ENCODE results near the gene FBXO41.
A peak's percentile ranks its signal among the peaks of the same experiment; 100 is the strongest.

Gene FBXO41

GRCh38 chr2:73235315-73236028, 48.8 kb downstream of the FBXO41 start:
- POLR2A ChIA-PET, result interaction anchor here (1.4 kb wide), 1 partner anchor 9 kb away, joined by 3 read pairs; no protein-coding TSS in a partner anchor
- Histone ChIP-seq H3K36me3 (ENCODE audit: control insufficient read depth in 4 of 4, insufficient read depth in 4 of 4, low read length in 3 of 4) (peaks cover 12 to 41% (median 15%) of the 10 kb centered on the region in 4 experiments), H3K4me1 (ENCODE audit: control extremely low read depth in 1 of 4, control insufficient read depth in 4 of 4, insufficient read depth in 4 of 4, low read length in 3 of 4) (peaks cover 16 to 38% (median 27%) of the 10 kb centered on the region in 4 experiments), H3K9me3 (ENCODE audit: control extremely low read depth in 1 of 5, control insufficient read depth in 4 of 5, insufficient read depth in 2 of 5, low read depth in 1 of 5, low read length in 4 of 5) (no peaks in the 10 kb centered on the region), H3K4me3 (ENCODE audit: control insufficient read depth in 1 of 7, extremely low read depth in 1 of 7, insufficient read depth in 4 of 7, low read depth in 2 of 7, low read length in 6 of 7) (peak overlapping the region; percentile 77 to 96 (median 92)), H3K27me3 (replicated peaks in 2 of 5; ENCODE audit: control insufficient read depth in 4 of 5, insufficient read depth in 5 of 5, low read length in 4 of 5) (no peaks in the 10 kb centered on the region), H3K27ac (ENCODE audit: insufficient read depth in 1 of 2, low read depth in 1 of 2, low read length in 2 of 2, poor library complexity in 1 of 2, severe bottlenecking in 2 of 2) (peak overlapping the region; percentile 91 to 96)
- CTCF ChIA-PET, result interaction anchor here (1.3 to 4.0 kb wide), 4 partner anchors 9 to 54 kb away, joined by 3 to 21 read pairs (median 5); no protein-coding TSS in a partner anchor
- 68% methylated on average over 11 of the region's 11 CpGs for WGBS (ENCODE audit: insufficient coverage)
- no peak for DNase-seq

DNA sequence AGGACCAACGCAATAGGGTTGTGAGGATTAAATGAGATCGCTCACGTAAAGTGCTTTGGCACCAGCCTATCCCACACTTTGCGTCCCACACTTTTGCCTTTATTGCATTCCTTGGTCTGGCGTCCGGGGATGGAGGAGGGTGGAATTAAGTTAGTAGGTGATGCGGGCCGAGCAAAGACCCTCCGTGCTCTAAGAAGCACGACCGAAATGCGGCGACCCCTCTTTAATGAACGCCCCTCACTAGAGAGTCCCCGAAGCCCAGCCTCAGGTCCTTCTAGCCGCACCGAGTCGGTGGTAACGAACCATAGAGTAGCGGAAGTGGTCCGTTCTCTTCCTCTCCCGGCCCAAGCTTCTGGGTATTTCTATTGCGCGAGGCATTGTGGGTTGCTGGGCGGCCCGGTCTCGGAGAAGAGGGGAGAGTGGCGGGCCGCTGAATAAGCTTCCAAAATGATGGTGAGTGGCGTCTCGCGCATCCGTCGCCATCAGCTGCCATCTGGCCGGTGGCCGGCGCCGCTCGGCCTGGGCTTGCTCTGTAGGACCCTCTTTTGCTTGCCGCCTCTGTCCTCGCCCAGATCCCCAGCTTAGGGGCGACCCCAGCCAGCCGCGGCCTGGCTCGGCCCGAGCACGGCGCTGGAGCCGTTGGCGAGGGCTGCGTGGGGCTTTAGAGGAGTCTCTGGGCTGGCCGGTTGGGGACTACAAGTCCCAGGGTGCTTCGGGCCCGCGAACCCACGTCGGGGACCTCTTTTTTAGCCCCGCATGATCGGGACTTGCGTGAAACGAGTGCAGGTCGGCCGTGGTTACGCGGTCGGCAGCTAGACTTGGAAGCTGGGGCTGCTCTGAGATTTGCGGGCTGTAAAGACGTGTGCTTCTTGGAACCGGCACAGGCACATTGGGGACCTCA, 50.1 kb downstream of the FBXO41 start, which contains the start of gene CCT7:
Gene CCT7, plus strand, starts transcription at position 377 of the 901 bp plus-strand sequence. Its CDS starts 71 bp downstream, at position 448.
- peak within 1 kb of the TSS; percentile 77 to 96 (median 92) for H3K4me3 ChIP-seq (ENCODE audit: control insufficient read depth in 1 of 7, extremely low read depth in 1 of 7, insufficient read depth in 4 of 7, low read depth in 2 of 7, low read length in 6 of 7)
- H3K27me3 ChIP-seq (replicated peaks in 2 of 5; ENCODE audit: control insufficient read depth in 4 of 5, insufficient read depth in 5 of 5, low read length in 4 of 5), result no peaks in the 10 kb centered on the region
- H3K36me3 ChIP-seq (ENCODE audit: control insufficient read depth in 4 of 4, insufficient read depth in 4 of 4, low read length in 3 of 4), result peaks cover 7 to 35% (median 11%) of the 10 kb centered on the region in 4 experiments
- CTCF ChIA-PET, result interaction anchor here (1.4 to 4.0 kb wide), 8 partner anchors 9 to 57 kb away, joined by 3 to 21 read pairs (median 6); no protein-coding TSS in a partner anchor
- peak within 1 kb of the TSS; percentile 91 to 96 for H3K27ac ChIP-seq (ENCODE audit: insufficient read depth in 1 of 2, low read depth in 1 of 2, low read length in 2 of 2, poor library complexity in 1 of 2, severe bottlenecking in 2 of 2)
- 0% methylated on average over 55 of the region's 69 CpGs for WGBS (ENCODE audit: insufficient coverage)
- DNase-seq, result peak; percentile 93 to 97 (median 96)
- POLR2A ChIA-PET, result interaction anchor here (0.6 to 1.7 kb wide), 8 partner anchors 12 to 664 kb away, joined by 3 to 7 read pairs (median 3); partner anchors contain the start of genes EGR4 and FBXO41
- H3K9me3 ChIP-seq (ENCODE audit: control extremely low read depth in 1 of 5, control insufficient read depth in 4 of 5, insufficient read depth in 2 of 5, low read depth in 1 of 5, low read length in 4 of 5), result no peaks in the 10 kb centered on the region
- H3K4me1 ChIP-seq (ENCODE audit: control extremely low read depth in 1 of 4, control insufficient read depth in 4 of 4, insufficient read depth in 4 of 4, low read length in 3 of 4), result peaks cover 16 to 38% (median 27%) of the 10 kb centered on the region in 4 experiments

DNA sequence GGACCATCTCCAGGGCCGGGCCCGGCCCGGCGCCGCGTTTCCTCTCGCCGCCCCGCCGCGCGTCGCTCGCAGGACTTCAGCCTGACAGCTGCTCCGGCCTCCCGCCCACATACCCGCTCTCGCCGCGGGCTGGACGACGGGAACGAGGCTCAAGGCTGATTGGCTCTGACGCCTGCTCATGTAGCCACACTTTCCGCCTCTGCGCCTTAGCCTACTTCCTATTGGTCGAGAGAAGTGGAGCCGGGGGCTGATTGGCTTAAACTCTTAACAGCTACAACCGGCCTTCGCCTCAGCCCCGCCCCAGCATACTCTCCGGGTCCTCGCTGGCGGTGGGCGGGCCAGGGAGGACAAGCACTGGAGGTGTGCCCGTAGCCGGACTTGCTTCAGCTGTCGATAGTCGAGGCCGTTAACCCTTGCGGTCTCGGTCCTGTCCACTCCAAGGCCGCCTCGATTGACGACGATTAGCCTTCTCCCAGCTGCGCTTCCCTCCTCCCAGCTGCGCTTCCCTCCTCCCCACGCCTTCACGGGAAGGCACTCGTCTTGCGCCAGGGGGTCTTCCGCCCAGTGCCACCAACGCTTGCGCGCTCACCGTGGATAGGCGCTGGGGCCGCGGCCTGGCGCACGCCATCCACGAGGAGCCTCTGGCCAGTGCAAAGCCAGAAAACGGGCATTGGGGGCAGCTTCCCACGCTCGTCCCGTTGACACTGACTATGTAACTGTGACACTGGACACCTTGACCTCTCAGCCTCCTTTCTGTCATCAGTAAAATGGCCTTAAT, 50.9 kb downstream of the FBXO41 start, which contains the start of gene PRADC1:
Gene PRADC1, minus strand, starts transcription at position 86 of the 778 bp plus-strand sequence. Its CDS starts 79 bp downstream, at position 7.
- no peaks in the 10 kb centered on the region for H3K27me3 ChIP-seq (replicated peaks in 2 of 5; ENCODE audit: control insufficient read depth in 4 of 5, insufficient read depth in 5 of 5, low read length in 4 of 5)

DNA sequence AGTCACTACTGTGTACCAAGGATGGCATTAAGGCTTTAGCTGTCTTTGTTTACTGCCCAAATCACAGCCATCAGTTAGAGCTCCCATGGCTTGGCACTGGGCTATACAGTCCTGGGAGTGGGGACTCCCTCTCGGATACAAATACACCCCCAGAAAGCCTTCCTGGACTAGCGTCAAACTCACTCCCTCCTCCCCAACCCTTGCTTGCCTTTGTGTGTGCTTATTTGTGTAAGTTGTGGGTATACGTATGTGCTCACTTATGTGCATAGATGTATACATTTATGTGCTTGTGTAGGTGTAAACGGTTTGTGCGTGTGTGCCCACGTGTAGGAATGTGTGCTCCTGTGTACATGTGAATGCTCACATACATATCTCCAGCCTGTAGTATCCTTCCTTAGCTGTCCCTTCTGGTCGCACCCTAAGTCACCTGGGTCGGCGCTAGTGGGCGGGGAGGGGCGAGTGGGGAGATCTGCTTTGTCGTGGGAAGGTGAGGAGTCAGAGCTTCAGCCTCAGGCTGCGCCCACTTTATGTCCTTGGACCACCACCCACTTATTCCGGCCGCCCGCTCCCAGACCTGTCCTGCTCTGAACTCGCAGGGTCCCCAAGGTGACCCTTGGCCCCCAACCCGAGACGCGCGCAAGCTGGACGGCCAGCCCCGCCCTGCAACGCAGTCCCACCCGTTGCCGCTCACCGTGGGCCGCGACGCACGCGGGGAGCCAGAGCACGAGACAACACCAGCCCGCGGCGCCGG, 51.7 kb downstream of the FBXO41 start:
- WGBS (ENCODE audit: insufficient coverage), result 0% methylated on average over 19 of the region's 37 CpGs
- CTCF ChIA-PET, result interaction anchor here (0.9 to 4.0 kb wide), 11 partner anchors 10 to 57 kb away, joined by 3 to 21 read pairs (median 5); no protein-coding TSS in a partner anchor
- H3K27ac ChIP-seq (ENCODE audit: insufficient read depth in 1 of 2, low read depth in 1 of 2, low read length in 2 of 2, poor library complexity in 1 of 2, severe bottlenecking in 2 of 2), result peak overlapping the region; percentile 0 to 7
- peak; percentile 31 to 62 (median 45) for DNase-seq
- peak overlapping the region; percentile 77 to 96 (median 92) for H3K4me3 ChIP-seq (ENCODE audit: control insufficient read depth in 1 of 7, extremely low read depth in 1 of 7, insufficient read depth in 4 of 7, low read depth in 2 of 7, low read length in 6 of 7)
- POLR2A ChIA-PET, result interaction anchor here (0.8 to 1.7 kb wide), 2 partner anchors 13 to 58 kb away, joined by 3 to 6 read pairs; no protein-coding TSS in a partner anchor
- H3K27me3 ChIP-seq (replicated peaks in 2 of 5; ENCODE audit: control insufficient read depth in 4 of 5, insufficient read depth in 5 of 5, low read length in 4 of 5), result no peaks in the 10 kb centered on the region
- H3K9me3 ChIP-seq (ENCODE audit: control extremely low read depth in 1 of 5, control insufficient read depth in 4 of 5, insufficient read depth in 2 of 5, low read depth in 1 of 5, low read length in 4 of 5), result no peaks in the 10 kb centered on the region
- peaks cover 3 to 38% (median 12%) of the 10 kb centered on the region in 4 experiments for H3K36me3 ChIP-seq (ENCODE audit: control insufficient read depth in 4 of 4, insufficient read depth in 4 of 4, low read length in 3 of 4)
- peaks cover 16 to 38% (median 27%) of the 10 kb centered on the region in 4 experiments for H3K4me1 ChIP-seq (ENCODE audit: control extremely low read depth in 1 of 4, control insufficient read depth in 4 of 4, insufficient read depth in 4 of 4, low read length in 3 of 4)

More for the DNA sequence above, 50.9 kb downstream of the FBXO41 start, which contains the start of gene PRADC1:
- under 1% methylated on average over 63 of the region's 67 CpGs for WGBS (ENCODE audit: insufficient coverage)
- DNase-seq, result peak; percentile 99
- H3K4me3 ChIP-seq (ENCODE audit: control insufficient read depth in 1 of 7, extremely low read depth in 1 of 7, insufficient read depth in 4 of 7, low read depth in 2 of 7, low read length in 6 of 7), result peak within 1 kb of the TSS; percentile 77 to 96 (median 92)
- POLR2A ChIA-PET, result interaction anchor here (0.8 to 1.7 kb wide), 7 partner anchors 12 to 60 kb away, joined by 3 to 6 read pairs (median 3); partner anchors contain the start of genes EGR4 and FBXO41
- CTCF ChIA-PET, result interaction anchor here (0.9 to 4.0 kb wide), 12 partner anchors 10 to 56 kb away, joined by 3 to 21 read pairs (median 5); no protein-coding TSS in a partner anchor
- H3K4me1 ChIP-seq (ENCODE audit: control extremely low read depth in 1 of 4, control insufficient read depth in 4 of 4, insufficient read depth in 4 of 4, low read length in 3 of 4), result peaks cover 16 to 38% (median 27%) of the 10 kb centered on the region in 4 experiments
- H3K9me3 ChIP-seq (ENCODE audit: control extremely low read depth in 1 of 5, control insufficient read depth in 4 of 5, insufficient read depth in 2 of 5, low read depth in 1 of 5, low read length in 4 of 5), result no peaks in the 10 kb centered on the region
- H3K36me3 ChIP-seq (ENCODE audit: control insufficient read depth in 4 of 4, insufficient read depth in 4 of 4, low read length in 3 of 4), result peaks cover 4 to 34% (median 8%) of the 10 kb centered on the region in 4 experiments
- peak within 1 kb of the TSS; percentile 91 to 96 for H3K27ac ChIP-seq (ENCODE audit: insufficient read depth in 1 of 2, low read depth in 1 of 2, low read length in 2 of 2, poor library complexity in 1 of 2, severe bottlenecking in 2 of 2)

DNA sequence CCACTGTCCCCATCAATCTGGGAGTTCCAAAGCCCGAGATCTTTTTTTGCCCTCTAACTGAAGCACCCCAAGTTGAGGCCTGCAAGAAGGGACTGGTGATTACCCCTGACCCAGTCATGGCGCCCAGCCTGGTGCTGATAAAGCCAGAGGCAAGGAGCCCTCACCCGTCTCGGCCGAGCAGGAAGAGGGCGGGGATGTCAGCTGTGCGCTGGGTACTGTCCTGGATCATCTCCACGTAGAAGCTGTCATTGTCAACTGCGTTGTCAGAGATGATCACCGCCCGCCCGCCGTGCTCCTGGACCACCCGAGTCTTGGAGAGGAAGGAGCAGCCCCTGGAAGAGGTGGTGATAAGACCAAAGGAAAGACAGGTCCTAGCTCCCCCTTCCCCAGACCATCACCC, 55.6 kb downstream of the FBXO41 start:
- 96% methylated on average over 10 of the region's 14 CpGs for WGBS (ENCODE audit: insufficient coverage)
- Histone ChIP-seq H3K27me3 (replicated peaks in 2 of 5; ENCODE audit: control insufficient read depth in 4 of 5, insufficient read depth in 5 of 5, low read length in 4 of 5) (no peaks in the 10 kb centered on the region), H3K4me3 (ENCODE audit: control insufficient read depth in 1 of 7, extremely low read depth in 1 of 7, insufficient read depth in 4 of 7, low read depth in 2 of 7, low read length in 6 of 7) (no peak overlapping the region), H3K9me3 (ENCODE audit: control extremely low read depth in 1 of 5, control insufficient read depth in 4 of 5, insufficient read depth in 2 of 5, low read depth in 1 of 5, low read length in 4 of 5) (no peaks in the 10 kb centered on the region), H3K4me1 (ENCODE audit: control extremely low read depth in 1 of 4, control insufficient read depth in 4 of 4, insufficient read depth in 4 of 4, low read length in 3 of 4) (peaks cover 4 to 24% (median 23%) of the 10 kb centered on the region in 4 experiments), H3K36me3 (ENCODE audit: control insufficient read depth in 4 of 4, insufficient read depth in 4 of 4, low read length in 3 of 4) (peaks cover 5 to 57% (median 24%) of the 10 kb centered on the region in 4 experiments), H3K27ac (ENCODE audit: insufficient read depth in 1 of 2, low read depth in 1 of 2, low read length in 2 of 2, poor library complexity in 1 of 2, severe bottlenecking in 2 of 2) (no peak overlapping the region)
- ChIA-PET POLR2A (no interaction called here), CTCF (interaction anchor here (0.6 to 2.8 kb wide), 3 partner anchors 14 to 1804 kb away, joined by 3 to 12 read pairs (median 3); no protein-coding TSS in a partner anchor)
- no peak for DNase-seq
